Loucy (cell line): ENCODE data around the gene RNASET2.

Experiments
- EZH2phosphoT487 ChIP-seq: fragments of 200-600 bp; IDR thresholded peaks from 2 replicates; pipeline ENCODE4 v1.6.1; 2018; ENCODE audit warnings: antibody characterized with exemption, mild to moderate bottlenecking, moderate library complexity, borderline replicate concordance
- TF ChIP-seq, protein P1 (sequence below): fragments of 200-600 bp; sonication (generic); conservative IDR thresholded peaks from 2 replicates; pipeline ENCODE4 v1.5.1; 2014; ENCODE audit warnings: mild to moderate bottlenecking, antibody characterized with exemption, low read length

DNA sequence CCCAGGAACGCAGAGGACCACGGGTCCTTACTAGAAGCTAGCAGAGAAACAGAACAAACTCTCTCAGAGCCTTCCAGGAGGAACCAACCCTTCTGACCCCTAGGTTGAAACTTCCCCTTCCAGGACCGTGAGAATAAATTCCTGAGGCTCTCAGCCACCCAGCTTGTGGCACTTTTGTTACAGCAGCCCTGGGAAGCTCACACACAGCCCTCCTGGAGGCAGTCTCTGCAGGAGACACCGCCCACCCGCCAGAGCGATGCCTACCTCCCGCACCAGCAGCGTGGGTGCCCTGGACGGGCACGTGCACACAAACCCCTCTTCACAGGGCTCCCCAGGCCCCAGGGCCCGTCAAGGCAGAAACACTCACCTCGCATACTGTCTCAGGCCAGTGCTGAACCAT lies 4.2 kb downstream of the RNASET2 start:
- TF ChIP-seq, protein P1, sequence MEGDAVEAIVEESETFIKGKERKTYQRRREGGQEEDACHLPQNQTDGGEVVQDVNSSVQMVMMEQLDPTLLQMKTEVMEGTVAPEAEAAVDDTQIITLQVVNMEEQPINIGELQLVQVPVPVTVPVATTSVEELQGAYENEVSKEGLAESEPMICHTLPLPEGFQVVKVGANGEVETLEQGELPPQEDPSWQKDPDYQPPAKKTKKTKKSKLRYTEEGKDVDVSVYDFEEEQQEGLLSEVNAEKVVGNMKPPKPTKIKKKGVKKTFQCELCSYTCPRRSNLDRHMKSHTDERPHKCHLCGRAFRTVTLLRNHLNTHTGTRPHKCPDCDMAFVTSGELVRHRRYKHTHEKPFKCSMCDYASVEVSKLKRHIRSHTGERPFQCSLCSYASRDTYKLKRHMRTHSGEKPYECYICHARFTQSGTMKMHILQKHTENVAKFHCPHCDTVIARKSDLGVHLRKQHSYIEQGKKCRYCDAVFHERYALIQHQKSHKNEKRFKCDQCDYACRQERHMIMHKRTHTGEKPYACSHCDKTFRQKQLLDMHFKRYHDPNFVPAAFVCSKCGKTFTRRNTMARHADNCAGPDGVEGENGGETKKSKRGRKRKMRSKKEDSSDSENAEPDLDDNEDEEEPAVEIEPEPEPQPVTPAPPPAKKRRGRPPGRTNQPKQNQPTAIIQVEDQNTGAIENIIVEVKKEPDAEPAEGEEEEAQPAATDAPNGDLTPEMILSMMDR: no peak
- TF ChIP-seq EZH2phosphoT487: no peak
